Right renal pelvis (tissue), 4 donors: ENCODE results near the gene RBM20. TPM values are rescaled to one million over a fixed set of nuclear protein-coding genes. Genes with fewer than 3 reads are reported as not detected.

Experiments used
- DNase-seq, 4 donors: peaks; one replicate each; pipeline ENCODE4 v3.0.0-alpha.2; 2013; ENCODE audit warnings: low read depth in 4 of 4, low spot score in 3 of 4, missing footprints in 1 of 4
- polyA plus RNA-seq, 4 donors: library from polyadenylated mRNA; unstranded; fragments of 120-200 nt; gene quantifications; one replicate each; pipeline ENCODE4 v1.2.1, GENCODE V29; 2013; ENCODE audit not compliant: insufficient read length in 4 of 4

RBM20 gene
- polyA plus RNA-seq, 4 donors: 2.9 to 6.3 (median 4.9) TPM

DNA sequence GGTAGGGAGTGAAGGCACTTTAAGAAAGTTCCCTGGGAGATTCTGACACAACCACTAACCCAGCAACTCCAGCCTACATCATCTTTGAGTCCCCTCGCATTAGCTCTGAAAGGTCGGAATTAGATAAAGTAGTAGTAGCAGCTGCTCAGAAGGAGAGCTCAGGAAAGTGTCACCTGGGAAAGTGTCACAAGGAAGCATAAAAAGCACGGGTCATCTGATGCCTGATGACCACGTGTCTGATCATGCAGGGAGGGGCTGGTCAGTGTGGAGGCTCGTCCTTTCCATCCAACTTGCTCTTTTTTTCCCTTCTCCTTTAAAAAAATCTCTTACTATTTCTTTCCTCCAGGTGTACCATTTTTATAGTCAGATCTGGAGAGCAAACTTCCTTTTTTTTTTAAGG lies 180.5 kb downstream of the RBM20 start:
- DNase-seq: no peak

DNA sequence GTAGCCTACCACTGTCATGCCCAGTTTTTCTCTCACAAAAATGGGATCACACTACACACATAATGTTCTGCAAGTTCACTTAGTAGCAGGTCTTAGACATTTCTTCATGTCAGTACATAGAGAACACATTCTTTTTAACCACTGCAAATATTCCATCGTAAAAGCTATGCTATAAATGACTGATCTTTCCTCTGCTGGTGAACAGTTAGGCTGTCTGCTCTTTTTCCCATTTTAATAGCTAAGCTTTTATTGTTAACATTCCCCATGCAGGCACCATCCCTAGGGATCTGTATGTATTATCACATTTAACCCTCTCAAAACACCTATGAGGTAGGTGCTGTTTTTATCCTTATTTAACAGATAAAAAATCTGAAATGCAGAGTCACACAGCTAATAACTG lies 181.4 kb downstream of the RBM20 start:
- no peak for DNase-seq

DNA sequence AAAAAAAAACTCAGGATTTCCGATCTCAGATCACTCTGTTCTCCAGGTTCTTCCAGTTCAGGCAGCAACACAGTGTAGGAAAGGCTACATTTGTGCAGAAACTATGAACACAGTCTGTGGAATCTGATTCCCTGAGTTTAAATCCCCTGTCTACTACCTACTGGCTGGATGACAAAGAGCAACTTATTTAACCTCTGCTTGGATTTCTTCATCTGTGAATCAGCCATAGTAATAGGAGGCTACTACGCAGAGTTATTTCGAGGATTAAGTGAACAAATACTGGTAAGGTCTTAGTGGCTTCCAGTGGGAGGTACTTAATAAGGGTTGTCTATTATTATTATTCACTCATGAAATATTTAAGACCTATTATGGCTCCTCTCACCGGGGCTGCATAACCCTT lies 183.3 kb downstream of the RBM20 start:
- DNase-seq: no peak

DNA sequence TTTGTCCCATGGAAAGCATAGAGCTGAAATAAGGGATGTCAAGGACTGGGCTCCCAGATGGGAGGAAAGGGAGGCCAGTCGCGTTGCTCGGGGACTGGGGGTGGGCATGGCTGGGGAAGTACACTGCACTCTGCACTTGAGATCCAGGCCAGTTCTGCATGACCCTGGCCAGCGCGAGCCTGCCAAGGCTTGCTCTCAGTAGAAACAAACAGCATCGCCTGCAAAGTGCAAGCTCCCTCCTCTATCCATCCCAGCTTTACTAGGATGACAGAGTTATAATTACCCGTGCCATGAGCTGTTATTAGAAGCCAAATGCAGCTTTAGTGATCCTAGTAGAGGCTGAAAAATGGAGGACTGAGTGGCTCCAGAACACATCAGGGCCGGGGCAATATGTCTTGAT lies 183.7 kb downstream of the RBM20 start:
- no peak for DNase-seq

DNA sequence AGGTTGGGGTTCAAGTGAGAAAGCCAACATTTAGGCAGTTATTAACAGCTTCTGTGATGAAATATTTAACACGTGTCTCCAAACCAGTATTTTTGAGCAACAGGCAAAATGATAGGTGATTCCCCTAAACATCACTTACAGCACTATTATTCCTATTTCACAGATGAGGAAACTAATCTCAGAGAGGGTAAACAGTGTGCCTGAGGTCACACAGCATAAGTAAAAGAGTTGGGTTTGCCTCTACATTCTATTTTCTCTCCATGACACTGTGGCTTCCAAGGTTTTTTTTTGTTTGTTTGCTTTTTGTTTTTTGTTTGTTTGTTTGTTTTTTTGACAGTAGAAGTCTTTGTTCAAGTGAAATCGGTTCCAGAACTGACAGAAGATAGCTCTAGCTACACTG lies 184.4 kb downstream of the RBM20 start:
- DNase-seq: no peak

DNA sequence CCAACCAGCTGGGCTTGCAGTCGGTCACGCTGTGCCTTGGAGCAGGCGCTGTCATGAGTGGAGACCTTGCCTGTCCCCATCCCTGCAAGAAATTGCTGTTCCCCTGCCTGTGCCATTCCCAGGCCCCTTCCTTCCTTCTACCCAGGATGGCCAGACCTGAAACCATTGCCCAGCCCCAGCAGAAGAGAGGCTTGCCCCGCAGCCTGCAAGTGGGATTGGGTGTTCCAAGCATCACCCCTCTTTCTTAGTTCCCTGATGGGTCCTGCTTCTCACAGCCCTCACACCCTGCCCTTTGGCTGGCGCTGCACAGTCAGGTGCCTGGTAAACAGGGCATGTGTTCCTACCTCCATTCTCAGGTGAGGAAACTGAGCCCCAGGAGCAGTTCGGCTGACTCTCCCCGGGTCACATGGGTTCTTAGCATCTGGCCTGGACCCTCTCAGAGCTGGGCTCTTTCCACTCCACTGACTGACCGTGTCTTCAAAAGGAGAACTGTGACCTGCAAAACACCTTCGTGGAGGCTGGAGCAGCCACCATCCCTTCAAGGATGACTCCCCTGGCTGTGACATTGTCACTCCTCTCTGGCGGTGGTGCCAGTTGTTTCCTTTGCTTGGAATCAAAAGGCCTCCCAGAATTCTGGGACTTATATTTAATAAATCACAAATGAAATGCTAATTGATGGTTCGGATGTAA lies 185.7 kb downstream of the RBM20 start:
- no peak for DNase-seq

DNA sequence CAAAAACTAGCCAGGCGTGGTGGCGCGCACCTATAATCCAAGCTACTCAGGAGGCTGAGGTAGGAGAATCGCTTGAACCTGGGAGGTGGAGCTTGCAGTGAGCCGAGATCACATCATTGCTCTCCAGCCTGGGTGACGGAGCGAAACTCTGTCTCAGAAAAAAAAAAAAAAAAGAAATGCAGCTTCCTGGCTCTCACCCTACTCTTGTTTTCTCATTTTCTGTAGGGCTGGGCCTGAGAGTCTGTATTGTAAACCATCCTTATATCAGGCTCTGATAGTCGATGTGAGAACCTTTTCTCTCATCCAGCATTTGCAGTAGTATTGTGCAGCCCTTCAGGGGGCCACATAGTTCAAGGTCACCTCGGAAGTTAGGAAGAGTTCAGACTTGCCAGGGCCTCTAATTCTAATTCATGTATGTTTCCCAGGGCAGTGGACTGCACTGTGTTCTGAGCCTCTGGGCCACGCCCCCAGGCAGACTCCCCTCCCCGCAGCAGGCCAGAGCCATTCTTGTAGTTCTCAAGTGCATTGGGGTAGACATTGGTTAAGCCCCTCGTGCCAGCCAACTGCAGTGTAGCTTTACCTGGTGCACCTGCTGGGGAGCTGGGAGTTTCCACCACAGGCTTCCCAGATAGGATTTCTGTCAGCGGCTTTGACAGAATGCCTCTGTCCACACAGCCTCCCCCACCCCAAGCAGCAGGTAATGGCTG lies 189.3 kb downstream of the RBM20 start:
- no peak for DNase-seq

DNA sequence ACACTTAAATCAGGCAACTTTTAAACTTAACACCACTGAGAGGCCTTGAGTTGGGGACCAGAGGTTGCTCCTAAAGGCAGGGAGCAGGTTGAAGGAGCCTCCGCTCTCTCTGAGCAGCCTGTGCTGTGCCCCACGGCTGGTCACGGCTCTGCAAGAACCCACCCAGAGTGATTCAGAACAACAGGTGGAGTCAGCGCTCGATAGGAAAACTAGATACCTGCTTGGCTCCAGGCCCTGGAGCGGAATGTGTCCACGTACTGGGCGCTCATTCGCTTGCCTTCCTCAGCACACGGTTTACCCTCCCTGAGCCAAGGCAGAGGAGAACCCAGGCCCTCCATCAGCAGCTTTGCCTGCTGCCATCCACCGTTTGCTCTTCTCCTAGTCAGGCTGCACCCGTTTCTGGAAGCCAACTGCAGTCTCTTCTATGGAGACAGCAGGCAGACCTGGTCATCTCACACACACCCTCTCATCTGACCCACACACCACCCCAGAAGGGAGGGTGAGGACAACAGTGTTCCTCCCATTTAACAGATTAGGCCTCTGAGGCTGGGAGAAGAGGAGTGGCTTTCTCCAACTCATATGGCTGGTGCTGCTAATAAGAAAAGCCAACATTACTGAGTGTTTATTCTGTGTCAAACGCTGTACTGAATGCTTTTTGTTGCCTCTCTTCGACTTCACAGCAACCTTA lies 189.9 kb downstream of the RBM20 start:
- DNase-seq: no peak

DNA sequence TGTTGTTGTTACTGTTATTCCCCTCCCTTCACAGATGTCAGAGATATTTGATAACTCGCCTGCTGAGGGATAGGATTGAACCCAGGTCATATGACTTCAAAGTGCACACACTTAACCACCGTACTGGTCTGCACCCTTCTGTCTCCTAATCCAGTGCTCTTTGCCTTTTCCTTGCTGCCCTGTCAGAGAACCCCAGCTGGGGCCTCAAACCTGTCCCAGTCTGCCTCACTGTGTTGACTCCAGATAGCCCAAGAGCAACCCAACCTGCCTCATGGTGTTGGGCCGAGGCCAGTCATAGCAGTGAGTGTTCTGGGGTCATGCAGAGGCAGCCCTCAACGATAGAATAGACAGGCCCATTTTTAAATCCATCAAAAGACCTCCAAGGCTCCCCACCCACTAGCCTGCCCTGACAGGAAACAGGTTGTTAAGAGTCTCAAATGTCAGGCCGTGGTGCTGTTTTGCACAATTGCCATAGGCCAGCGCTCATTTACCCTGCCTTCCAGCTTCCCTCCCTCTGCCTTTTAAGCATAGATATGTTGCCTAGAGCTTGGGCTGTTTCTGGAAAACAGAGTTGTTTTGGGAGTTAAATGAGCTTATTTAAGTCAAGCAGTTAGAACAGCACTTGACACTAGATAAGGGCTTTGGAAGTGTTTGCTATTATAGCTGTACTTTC lies 190.6 kb downstream of the RBM20 start:
- peak in 3 of 4 donors; percentile 74 to 81 (median 81) for DNase-seq

DNA sequence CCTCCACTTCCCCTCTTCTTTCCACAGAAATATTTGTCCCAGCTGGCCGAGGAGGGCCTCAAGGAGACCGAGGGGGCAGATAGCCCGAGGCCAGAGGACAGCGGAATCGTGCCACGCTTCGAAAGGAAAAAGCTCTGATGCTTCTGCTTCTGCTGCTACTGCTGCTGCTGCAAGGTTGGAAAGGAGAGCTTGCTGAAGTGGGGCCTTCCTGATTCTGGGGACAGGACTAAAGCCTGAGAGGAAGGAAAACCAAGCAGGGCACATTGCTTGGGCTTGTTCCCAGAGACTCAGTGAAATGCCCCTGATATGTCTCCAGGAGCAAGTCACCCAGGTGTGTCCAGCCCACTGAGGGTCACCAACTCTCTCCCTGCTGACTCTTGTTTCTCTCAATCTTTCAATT lies 191.7 kb downstream of the RBM20 start:
- no peak for DNase-seq

DNA sequence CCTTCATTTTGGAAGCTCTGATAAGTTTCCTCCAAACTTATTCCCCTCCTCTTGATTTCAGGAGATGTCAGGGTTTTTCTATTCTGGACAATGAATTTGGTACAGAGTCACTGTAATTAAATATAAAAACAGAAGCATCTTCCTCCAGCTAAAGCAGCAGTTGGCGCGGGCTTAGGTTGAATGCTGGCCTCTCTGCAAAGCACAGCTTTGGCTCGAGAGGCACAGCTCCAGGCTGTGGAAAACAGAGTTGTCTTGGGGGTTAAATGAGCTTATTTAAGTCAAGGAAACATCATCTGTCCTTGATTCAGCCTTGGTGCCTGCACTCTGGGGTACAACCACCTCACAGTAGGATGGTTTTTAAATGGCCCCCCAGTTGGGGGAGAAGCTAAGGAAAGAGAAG lies 192.6 kb downstream of the RBM20 start:
- DNase-seq: no peak

DNA sequence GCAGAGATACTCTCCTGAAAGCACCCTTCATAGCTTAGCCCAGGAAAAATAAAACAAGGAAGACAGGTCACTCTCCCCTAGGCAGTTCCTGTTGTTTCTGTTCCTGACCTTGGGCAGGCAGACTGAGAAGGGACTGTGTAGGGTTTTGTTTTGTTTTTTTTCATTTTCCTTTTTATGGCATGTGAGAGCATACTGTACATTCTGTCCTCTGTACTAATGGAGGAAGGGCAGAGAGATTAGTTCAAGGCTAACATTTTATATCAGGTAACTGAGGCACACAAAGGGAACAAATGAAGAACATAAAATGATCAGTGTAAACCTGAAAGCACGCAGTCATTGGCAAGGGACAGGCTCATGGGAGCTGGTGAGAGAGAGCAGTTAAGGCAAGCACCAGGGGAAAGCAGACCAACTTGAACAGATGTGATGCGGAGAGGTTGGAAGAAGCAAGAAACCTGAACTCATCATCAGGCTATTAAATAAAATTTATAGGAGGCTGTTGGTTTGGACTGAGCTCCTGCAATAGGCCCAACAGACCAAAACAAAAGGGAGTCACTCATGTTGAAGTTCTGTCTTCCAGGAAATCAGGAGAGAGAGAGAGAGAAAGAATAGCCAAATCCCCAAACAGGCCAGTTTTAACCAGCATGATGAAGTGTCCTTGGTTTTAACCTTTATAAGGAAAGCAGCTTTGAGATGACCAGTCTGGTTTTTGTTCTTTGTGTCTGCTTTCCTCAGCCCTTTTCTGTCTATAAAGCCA lies 193.5 kb downstream of the RBM20 start:
- no peak for DNase-seq

DNA sequence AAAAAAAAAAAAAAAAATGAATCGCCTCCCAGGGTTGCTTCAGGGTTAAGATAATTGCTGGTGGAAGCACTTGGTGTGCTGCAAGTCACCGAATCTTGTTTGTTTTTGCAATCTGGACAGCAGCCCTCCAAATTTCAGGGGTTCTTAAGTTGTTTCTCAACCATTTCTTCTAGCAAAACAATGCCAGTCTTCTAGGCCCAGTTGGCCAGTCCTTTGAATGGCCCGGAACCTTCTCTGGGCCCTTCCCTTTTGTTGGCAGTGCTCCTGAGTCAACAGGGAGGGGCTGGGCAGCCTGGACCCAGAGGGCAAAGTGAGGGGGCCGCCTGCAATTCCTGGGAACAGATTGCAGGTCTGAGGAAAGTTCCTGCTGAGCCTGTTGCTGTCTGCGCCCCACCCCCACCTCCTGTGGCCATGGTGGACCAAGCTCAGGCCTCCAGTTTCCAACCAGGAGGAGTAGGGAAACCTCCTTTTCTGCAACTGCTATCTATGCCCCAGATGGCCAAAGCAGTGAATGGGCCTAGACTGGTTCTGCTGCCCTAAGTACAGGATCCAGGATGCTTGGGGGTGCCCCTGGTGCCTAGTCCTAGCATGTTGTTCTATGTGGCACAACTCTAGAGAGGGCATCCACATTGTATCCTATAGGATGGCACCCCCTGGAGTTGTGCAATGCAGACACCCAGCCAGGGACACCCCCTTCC lies 196.2 kb downstream of the RBM20 start:
- no peak for DNase-seq

DNA sequence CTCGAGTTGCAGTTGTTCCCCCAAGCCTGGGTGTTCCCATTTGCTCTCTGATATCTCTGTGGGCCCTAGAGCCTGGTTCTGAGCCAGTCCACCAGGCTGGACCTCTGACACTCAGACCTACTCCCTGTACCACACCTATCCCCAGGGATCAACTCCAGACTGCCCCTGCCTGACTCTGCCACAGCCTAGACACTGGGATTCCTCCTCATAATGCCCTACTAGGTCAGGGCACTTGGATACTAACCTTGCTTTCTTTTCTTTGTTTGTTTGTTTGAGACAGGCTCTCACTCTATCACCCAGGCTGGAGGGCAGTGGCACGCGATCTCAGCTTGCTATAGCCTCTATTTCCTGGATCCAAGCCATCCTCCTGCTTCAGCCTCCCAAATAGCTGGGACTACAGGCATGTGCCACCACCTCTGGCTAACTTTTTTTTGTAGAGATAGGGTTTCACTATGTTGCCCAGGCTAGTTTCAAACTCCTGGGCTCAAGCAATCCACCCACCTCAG lies 196.8 kb downstream of the RBM20 start:
- no peak for DNase-seq

DNA sequence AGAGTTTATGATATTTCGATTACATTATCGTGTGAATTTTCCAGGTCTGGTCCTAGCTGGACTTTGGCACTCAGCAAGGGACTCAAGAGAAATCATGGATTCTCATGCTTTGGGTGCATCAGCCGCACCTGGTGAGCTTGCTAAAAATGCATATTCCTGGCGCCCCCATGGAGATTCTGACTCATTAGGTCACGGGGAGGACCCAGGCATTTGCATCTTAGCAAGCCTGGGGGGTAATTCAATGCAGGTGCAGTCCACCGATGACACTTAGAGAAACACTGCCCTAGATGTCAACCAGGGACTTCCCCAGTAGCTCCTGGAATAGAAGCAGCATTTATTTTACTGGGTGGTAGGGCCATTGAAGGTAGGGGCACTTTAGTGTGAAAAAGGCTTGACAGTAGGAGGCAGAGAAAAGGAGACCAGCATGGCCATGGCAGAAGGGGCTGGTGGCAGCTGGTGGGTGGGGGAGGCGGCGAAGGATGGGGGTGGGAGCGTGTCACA lies 197.7 kb downstream of the RBM20 start:
- no peak for DNase-seq

DNA sequence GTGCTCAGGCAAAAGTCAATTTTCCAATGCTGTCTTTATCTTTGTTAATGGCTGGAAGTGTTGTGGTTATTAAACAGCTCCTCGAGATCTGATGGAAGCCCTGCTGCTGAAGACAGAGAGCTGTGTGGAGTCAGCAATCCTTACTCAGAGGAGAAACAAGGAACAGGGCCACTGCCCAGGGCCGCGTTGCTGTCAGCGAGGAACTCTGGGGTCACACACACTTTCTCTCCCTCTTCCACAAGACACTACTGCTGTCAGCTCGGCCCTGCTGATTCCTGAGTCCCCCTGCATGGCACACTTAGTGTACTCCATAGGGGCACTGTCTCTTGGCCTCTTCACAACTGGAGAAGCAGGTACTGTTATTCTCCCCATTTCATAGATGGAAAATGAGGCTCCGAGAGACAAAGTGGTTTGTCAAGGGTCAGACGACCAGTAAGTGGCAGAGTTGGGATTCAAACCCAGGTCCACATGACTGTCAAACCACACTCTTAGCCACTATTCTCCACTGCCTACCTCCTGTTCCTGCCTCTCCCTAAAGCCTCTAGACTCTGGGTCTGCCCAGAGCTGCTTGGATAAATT lies 198.3 kb downstream of the RBM20 start:
- DNase-seq: no peak

DNA sequence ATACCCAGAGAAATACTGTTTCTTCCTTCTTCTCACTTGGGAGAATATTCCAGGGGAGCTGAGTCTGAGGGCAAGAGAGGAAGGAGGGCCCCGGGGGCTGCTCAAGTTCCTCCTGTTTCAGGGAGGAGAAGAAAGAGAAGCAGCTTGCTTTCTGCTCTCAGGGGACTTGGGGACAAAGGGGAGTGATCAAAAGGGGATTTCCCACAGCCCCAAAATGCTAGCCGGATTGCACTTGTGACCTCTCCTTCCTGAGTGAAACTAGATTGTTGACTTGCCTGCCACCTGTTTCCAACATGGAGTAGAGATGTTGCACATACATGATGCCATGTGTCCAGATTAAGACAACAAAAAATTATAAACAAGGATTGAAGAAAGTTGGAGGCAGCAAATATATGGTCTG lies 198.9 kb downstream of the RBM20 start:
- no peak for DNase-seq

DNA sequence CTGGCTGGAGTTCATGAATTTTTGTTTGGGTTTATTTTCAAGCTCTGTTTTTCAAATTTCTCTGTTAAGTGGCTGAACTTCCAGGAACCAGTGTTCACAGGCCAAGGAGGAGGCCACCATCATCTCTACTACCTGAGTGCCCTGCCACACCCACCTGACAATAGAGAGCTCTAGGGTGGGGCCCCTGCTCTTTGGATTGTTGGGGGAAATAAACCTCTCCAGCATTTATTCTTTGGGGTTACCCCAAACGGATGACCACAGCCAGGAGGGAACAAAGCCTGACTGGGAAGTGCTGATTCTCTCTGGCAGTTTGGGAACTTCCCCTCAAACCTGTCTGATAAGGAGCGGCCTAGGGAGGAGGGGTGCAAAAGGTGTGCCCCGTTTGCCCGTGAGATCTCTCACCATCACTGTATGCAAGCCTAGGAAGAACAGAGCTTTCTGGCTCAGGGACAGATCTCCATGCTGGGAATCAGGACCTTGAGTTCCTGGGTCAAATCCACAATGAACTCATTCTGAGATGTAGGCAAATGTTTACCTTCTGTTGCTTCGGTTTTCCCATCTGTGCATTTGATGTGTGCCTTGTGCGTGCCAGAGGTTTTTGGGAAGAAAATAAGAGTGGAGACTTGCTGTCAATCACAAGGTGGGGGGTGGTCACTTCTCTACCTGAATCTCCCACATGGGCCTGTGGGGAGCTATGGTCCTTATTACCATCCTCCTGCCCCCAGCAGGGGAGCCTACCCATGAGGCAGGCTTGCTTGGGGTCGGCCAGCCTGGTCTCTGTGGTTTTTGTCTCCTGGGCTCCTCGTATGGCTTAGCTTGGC lies 199.9 kb downstream of the RBM20 start:
- no peak for DNase-seq

DNA sequence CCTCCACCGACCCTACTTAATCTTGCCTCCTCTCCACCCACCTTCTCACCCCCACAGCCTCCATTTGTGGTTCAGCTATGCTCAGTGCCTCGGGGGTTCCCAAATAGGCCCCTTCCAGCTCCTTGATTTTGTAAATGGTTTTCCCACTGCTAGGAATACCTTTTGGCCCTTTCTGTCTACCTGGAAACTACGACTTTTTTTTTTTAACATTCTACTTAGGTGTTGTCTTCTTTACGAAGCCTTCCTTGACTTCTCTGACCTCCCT lies 200.4 kb downstream of the RBM20 start:
- DNase-seq: no peak
